Lower leg skin (tissue), 4 donors: ENCODE data around the gene ATPAF1. TPM values are rescaled to one million over a fixed set of nuclear protein-coding genes. Genes with fewer than 3 reads are reported as not detected.

Experiments used
- DNase-seq, 2 donors: peaks; one replicate each; pipeline ENCODE4 v3.0.0-alpha.2; 2019; ENCODE audit warnings: low spot score in 2 of 2
- H3K4me3 ChIP-seq: fragments of 200-600 bp; sonication (generic); 2 replicates; pipeline ENCODE4 v1.5.1; 2017; ENCODE audit warnings: mild to moderate bottlenecking, low read depth; ENCODE audit not compliant: poor library complexity, severe bottlenecking
- POLR2A ChIP-seq, 2 donors: fragments of 450-650 bp; IDR thresholded peaks; one replicate each; pipeline ENCODE4 v1.6.1; 2016 to 2017; ENCODE audit warnings: antibody characterized with exemption in 2 of 2, mild to moderate bottlenecking in 1 of 2, moderate library complexity in 1 of 2
- WGBS, 2 donors: methylation state at CpG; one replicate each; pipeline ENCODE4 v1.1.5; 2018; 5-methylcytosine and 5-hydroxymethylcytosine counted together
- intact Hi-C: fragments of 100-400 bp; cut with DNase I; formaldehyde crosslinking; loops from one replicate; pipeline ENCODE4 v1.15.0; 2023; ENCODE audit warnings: low total_unique reads
- total RNA-seq, 4 donors: library from RNA; depleted of rRNA; stranded (reverse); fragments of >200 nt; gene quantifications; one replicate each; pipeline ENCODE4 v1.1.0, GENCODE V29; 2016
- TF ChIP-seq, protein P1 (sequence below), 3 donors: fragments of 450-650 bp; IDR thresholded peaks; one replicate each; pipeline ENCODE4 v1.5.1; 2016; ENCODE audit warnings: antibody characterized with exemption in 3 of 3, mild to moderate bottlenecking in 3 of 3, moderate library complexity in 2 of 3

Gene ATPAF1, protein sequence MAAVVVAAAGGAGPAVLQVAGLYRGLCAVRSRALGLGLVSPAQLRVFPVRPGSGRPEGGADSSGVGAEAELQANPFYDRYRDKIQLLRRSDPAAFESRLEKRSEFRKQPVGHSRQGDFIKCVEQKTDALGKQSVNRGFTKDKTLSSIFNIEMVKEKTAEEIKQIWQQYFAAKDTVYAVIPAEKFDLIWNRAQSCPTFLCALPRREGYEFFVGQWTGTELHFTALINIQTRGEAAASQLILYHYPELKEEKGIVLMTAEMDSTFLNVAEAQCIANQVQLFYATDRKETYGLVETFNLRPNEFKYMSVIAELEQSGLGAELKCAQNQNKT
- total RNA-seq = 10 to 100 TPM; 20.4 to 33.7 (median 29.9) TPM

DNA sequence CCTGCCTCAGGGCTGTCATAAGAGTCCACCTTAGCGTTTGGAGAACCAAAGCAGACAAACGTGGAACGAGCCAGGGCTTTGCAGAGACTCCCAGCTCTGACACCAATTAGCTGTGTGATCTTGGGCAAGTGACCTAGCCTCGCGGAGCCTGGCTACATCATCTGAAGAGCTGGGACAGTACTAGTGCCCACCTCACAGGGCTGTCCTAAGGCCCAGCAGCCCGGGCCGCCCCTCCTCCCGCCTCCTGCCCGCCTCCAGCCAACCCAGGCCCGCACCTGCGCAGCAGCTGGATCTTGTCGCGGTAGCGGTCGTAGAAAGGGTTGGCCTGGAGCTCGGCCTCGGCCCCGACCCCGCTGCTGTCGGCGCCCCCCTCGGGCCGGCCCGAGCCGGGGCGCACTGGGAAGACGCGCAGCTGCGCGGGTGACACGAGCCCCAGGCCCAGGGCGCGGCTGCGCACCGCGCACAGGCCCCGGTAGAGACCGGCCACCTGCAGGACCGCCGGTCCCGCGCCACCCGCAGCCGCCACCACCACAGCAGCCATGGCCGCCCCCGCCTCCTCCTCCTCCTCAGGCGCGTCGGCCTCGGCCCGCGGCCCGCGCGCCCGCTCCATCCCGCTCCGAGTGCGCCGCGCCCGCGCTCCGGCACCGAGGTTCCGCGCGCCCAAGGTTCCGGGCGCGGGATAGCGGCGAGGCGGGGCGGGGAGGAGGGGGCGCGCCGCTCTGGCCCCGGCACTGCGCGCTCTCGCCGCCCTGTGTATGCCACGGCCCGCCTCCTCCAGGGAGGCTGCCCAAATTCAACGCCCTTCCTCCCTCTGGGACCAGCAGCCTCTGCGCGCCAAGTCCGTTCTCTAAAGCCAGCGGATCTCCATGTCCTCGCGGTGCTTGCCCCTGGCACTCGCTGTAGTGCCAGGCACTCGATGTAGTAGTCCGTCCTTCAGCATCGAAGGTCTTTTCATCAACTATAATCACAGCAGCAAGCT lies at the start of gene ATPAF1:
TSS of gene ATPAF1 (minus strand) at position 583 of the 979 bp plus-strand sequence. CDS start at position 541, 42 bp downstream.
- 0% methylated on average over 44 to 50 of the region's 96 CpGs for WGBS, 2 donors
- intact Hi-C loops = no loop called here
- TF ChIP-seq POLR2A (IDR thresholded peaks at IDR 0.05) = no peak
- TF ChIP-seq, protein P1, sequence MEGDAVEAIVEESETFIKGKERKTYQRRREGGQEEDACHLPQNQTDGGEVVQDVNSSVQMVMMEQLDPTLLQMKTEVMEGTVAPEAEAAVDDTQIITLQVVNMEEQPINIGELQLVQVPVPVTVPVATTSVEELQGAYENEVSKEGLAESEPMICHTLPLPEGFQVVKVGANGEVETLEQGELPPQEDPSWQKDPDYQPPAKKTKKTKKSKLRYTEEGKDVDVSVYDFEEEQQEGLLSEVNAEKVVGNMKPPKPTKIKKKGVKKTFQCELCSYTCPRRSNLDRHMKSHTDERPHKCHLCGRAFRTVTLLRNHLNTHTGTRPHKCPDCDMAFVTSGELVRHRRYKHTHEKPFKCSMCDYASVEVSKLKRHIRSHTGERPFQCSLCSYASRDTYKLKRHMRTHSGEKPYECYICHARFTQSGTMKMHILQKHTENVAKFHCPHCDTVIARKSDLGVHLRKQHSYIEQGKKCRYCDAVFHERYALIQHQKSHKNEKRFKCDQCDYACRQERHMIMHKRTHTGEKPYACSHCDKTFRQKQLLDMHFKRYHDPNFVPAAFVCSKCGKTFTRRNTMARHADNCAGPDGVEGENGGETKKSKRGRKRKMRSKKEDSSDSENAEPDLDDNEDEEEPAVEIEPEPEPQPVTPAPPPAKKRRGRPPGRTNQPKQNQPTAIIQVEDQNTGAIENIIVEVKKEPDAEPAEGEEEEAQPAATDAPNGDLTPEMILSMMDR (IDR thresholded peaks at IDR 0.05) = no peak
- peak; percentile 23 to 92 for DNase-seq
- peak within 1 kb of the TSS; percentile 94 for H3K4me3 ChIP-seq

DNA sequence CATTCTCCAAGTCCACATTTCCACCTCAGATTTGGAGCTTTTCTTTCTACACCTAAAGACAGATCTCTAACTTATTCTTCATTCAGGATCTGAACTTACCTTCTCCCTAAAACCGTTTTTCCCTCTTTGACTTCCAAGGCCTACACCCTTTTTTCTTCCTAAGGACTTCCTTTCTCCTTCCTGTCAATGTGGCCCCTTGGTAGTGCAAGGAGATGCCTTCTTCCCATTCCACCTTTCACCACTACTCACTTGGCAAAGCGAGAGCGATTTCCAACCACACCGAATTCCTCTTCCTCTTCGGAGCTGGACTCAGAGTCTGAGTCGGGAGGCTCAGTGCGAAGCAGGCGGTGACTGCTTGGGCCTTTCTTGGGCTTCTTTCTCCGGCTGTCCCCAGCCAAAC lies 49.5 kb upstream of the ATPAF1 start:
- no peak overlapping the region for H3K4me3 ChIP-seq
- 55 to 64% methylated on average over 9 of the region's 9 CpGs for WGBS, 2 donors
- no peak for DNase-seq
- intact Hi-C loops = no loop called here
- TF ChIP-seq, protein P1 (IDR thresholded peaks at IDR 0.05) = no peak
- TF ChIP-seq POLR2A (IDR thresholded peaks at IDR 0.05) = no peak

GRCh38 chr1:46714976-46715375 lies 46.8 kb upstream of the ATPAF1 start:
- H3K4me3 ChIP-seq = no peak overlapping the region
- intact Hi-C loops = no loop called here
- TF ChIP-seq POLR2A (IDR thresholded peaks at IDR 0.05) = no peak
- TF ChIP-seq, protein P1 (IDR thresholded peaks at IDR 0.05) = no peak
- 60 to 62% methylated on average over 3 of the region's 3 CpGs for WGBS, 2 donors
- DNase-seq = no peak

DNA sequence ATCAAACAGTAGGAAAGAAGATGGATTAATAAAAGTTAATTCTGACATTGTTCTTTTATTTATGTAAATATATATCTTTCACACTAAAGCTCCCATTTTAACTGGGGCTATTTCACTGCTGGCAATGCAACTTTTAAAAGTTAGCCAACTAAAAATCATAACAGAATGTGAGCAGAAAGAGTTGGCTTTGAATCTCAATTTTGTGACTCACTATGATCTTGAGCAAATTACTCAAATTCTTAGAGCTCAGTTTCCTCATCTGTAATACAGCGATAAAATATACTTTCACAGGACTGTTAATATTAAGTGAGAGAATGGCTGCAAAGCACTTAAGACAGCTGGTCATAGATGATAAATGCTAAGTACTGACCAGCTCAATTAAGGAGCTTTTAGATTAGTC lies 40.0 kb upstream of the ATPAF1 start:
- no peak overlapping the region for H3K4me3 ChIP-seq
- DNase-seq = no peak
- 100% methylated on average over 1 of the region's 1 CpG for WGBS, 2 donors
- TF ChIP-seq, protein P1 (IDR thresholded peaks at IDR 0.05) = no peak
- TF ChIP-seq POLR2A (IDR thresholded peaks at IDR 0.05) = no peak
- intact Hi-C loops = no loop called here

- intact Hi-C loops = no loop called here
- 83 to 84% methylated on average over 9 of the region's 9 CpGs for WGBS, 2 donors
- H3K4me3 ChIP-seq = no peak overlapping the region
- DNase-seq = no peak
- TF ChIP-seq POLR2A (IDR thresholded peaks at IDR 0.05) = no peak
- TF ChIP-seq, protein P1 (IDR thresholded peaks at IDR 0.05) = no peak
Measured at GRCh38 chr1:46705408-46705807, 37.2 kb upstream of the ATPAF1 start.
